Ascending aorta (tissue), 2 donors: ENCODE measurements around the gene GCM1. TPM values are rescaled to one million over a fixed set of nuclear protein-coding genes. Genes with fewer than 3 reads are reported as not detected.

ENCODE experiments used
- DNase-seq, 2 donors: peaks; one replicate each; pipeline ENCODE4 v3.0.0-alpha.2; 2019; ENCODE audit warnings: low spot score in 2 of 2
- H3K27ac ChIP-seq, 2 donors: fragments of 200-600 bp; sonication (generic); one replicate each; pipeline ENCODE4 v1.5.1; 2016 to 2017; ENCODE audit warnings: mild to moderate bottlenecking in 1 of 2
- H3K27me3 ChIP-seq: fragments of 200-600 bp; sonication (generic); one replicate; pipeline ENCODE4 v1.5.1; 2017
- H3K36me3 ChIP-seq, 2 donors: fragments of 200-600 bp; sonication (generic); one replicate each; pipeline ENCODE4 v1.5.1; 2016
- H3K4me1 ChIP-seq, 2 donors: fragments of 200-600 bp; sonication (generic); one replicate each; pipeline ENCODE4 v1.5.1; 2016 to 2017; ENCODE audit warnings: mild to moderate bottlenecking in 1 of 2
- H3K4me3 ChIP-seq, 2 donors: fragments of 200-600 bp; sonication (generic); one replicate each; pipeline ENCODE4 v1.5.1; 2016 to 2017; ENCODE audit warnings: mild to moderate bottlenecking in 1 of 2
- H3K9me3 ChIP-seq, 2 donors: fragments of 200-600 bp; sonication (generic); one replicate each; pipeline ENCODE4 v1.5.1; 2016
- CTCF ChIP-seq, 3 experiments: fragments of 200-600 bp in 2 of 3; fragments of 450-650 bp in 1 of 3; sonication (generic) in 2 of 3; IDR thresholded peaks; one replicate each; pipeline ENCODE4 v1.5.1; 2016 to 2019; ENCODE audit warnings: antibody characterized with exemption in 3 of 3, mild to moderate bottlenecking in 1 of 3, moderate library complexity in 1 of 3
- intact Hi-C: fragments of 100-400 bp; cut with DNase I; formaldehyde crosslinking; loops from one replicate; pipeline ENCODE4 v1.15.1; 2023
- total RNA-seq: library from RNA; depleted of rRNA; stranded (reverse); fragments of >200 nt; gene quantifications from one replicate; pipeline ENCODE4 v1.1.0, GENCODE V29; 2016

The GCM1 gene
- total RNA-seq, 1 donor from 2014 or later, result not detected

DNA sequence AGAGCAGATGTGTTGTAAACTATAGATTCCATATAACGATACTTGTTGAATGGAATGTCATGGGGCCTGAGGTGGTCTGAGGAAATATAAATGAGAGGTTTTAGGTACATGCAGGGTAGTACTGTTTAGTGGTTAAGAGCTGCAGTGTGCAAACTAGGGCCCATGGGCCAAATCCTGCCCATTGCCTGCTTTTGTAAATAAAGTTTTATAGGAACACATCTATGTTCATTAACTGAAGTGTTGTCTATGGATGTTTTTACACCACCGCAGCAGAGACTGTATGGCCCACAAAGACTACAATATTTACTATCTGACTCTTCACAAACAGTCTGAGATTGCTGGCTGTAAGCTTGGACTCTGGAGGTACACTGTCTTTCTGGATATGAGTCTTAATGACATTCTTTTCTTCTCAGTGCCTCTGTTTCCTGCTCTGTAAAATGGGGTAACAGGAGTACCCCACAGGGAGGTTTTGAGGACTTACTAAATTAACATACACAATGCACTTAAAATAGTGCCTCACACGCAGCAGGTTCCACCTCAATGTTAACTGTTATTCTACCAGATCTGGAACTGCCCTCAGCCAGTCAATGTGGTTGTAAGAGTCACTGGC is 12.5 kb downstream of the GCM1 start:
- no peak for TF ChIP-seq CTCF (IDR thresholded peaks at IDR 0.05)
- Histone ChIP-seq H3K27me3 (no peaks in the 10 kb centered on the region), H3K36me3 (no peaks in the 10 kb centered on the region), H3K27ac (no peak overlapping the region), H3K9me3 (no peaks in the 10 kb centered on the region), H3K4me1 (no peaks in the 10 kb centered on the region), H3K4me3 (no peak overlapping the region)
- intact Hi-C loops, result no loop called here
- DNase-seq, result no peak

GRCh38 chr6:53134601-53135235 is 13.9 kb downstream of the GCM1 start:
- Histone ChIP-seq H3K4me3 (no peak overlapping the region), H3K9me3 (no peaks in the 10 kb centered on the region), H3K36me3 (no peaks in the 10 kb centered on the region), H3K27ac (no peak overlapping the region), H3K4me1 (no peaks in the 10 kb centered on the region), H3K27me3 (no peaks in the 10 kb centered on the region)
- TF ChIP-seq CTCF (IDR thresholded peaks at IDR 0.05), result no peak
- intact Hi-C loops, result no loop called here
- DNase-seq, result no peak

GRCh38 chr6:53133961-53134360 is 14.7 kb downstream of the GCM1 start:
- DNase-seq, result no peak
- no peaks in the 10 kb centered on the region for H3K36me3 ChIP-seq
- no peaks in the 10 kb centered on the region for H3K27me3 ChIP-seq
- no peak overlapping the region for H3K27ac ChIP-seq
- intact Hi-C loops, result no loop called here
- H3K9me3 ChIP-seq, result no peaks in the 10 kb centered on the region
- TF ChIP-seq CTCF (IDR thresholded peaks at IDR 0.05), result no peak
- H3K4me1 ChIP-seq, result no peaks in the 10 kb centered on the region
- H3K4me3 ChIP-seq, result no peak overlapping the region

GRCh38 chr6:53130569-53131290 is 17.9 kb downstream of the GCM1 start:
- H3K27me3 ChIP-seq, result no peaks in the 10 kb centered on the region
- intact Hi-C loops, result no loop called here
- no peaks in the 10 kb centered on the region for H3K9me3 ChIP-seq
- no peaks in the 10 kb centered on the region for H3K4me1 ChIP-seq
- no peak overlapping the region for H3K4me3 ChIP-seq
- H3K36me3 ChIP-seq, result no peaks in the 10 kb centered on the region
- no peak for DNase-seq
- no peak overlapping the region for H3K27ac ChIP-seq
- no peak for TF ChIP-seq CTCF (IDR thresholded peaks at IDR 0.05)

DNA sequence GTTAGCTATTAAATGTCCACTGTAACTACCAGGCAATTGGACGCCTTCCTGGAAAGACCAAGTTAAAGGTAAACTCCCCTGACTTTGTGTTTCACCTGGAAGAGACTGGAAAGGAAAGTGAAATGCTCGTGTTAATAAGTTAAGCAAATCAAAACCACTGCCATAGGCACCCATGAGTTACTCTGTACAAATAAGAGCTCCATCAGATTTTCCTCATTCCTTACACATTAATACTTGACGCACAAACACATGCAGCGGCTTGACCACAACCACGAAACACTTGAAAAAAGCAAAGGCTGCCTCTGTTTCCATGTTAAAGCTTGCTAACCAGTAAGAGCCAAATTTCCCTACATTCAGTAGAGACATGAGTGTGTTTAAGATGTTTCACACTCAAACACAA is 19.8 kb downstream of the GCM1 start:
- H3K4me3 ChIP-seq, result no peak overlapping the region
- no peak overlapping the region for H3K27ac ChIP-seq
- DNase-seq, result no peak
- intact Hi-C loops, result no loop called here
- TF ChIP-seq CTCF (IDR thresholded peaks at IDR 0.05), result no peak
- H3K4me1 ChIP-seq, result no peaks in the 10 kb centered on the region
- H3K27me3 ChIP-seq, result no peaks in the 10 kb centered on the region
- H3K9me3 ChIP-seq, result no peaks in the 10 kb centered on the region
- H3K36me3 ChIP-seq, result no peaks in the 10 kb centered on the region
